HepG2 (cell line): ENCODE results near the gene SPTAN1. TPM values are rescaled to one million over a fixed set of nuclear protein-coding genes. Genes with fewer than 3 reads are reported as not detected.
A peak's percentile ranks its signal among the peaks of the same experiment; 100 is the strongest.

ENCODE experiments used
- DRAP1 ChIP-seq: IDR thresholded peaks from 2 replicates; pipeline ENCODE4 v1.6.1; 2016; ENCODE audit warnings: missing genetic modification reagents, missing compliant biosample characterization
- GLI4 ChIP-seq: sonication (generic); formaldehyde crosslinking; IDR thresholded peaks from 2 replicates; pipeline ENCODE4 v1.5.1; 2020; ENCODE audit warnings: missing genetic modification reagents, mild to moderate bottlenecking, moderate library complexity, borderline replicate concordance
- HMG20B ChIP-seq: conservative IDR thresholded peaks from 2 replicates; pipeline ENCODE4 v1.6.1; 2016; ENCODE audit warnings: missing genetic modification reagents, missing compliant biosample characterization
- HNRNPLL ChIP-seq: fragments of 200-400 bp; formaldehyde crosslinking; IDR thresholded peaks from 2 replicates; pipeline ENCODE4 v1.6.1; 2017; ENCODE audit warnings: mild to moderate bottlenecking, low read depth, low read length; ENCODE audit not compliant: poor library complexity, severe bottlenecking
- IRF9 ChIP-seq: sonication (generic); formaldehyde crosslinking; IDR thresholded peaks from 2 replicates; pipeline ENCODE4 v1.8.0; 2022; ENCODE audit warnings: missing genetic modification reagents, mild to moderate bottlenecking, borderline replicate concordance
- MEIS1 ChIP-seq: sonication (generic); formaldehyde crosslinking; IDR thresholded peaks from 2 replicates; pipeline ENCODE4 v1.9.0; 2021; ENCODE audit warnings: mild to moderate bottlenecking, missing genetic modification reagents, moderate library complexity, borderline replicate concordance
- NFIC ChIP-seq: IDR thresholded peaks from 2 replicates; pipeline ENCODE4 v1.6.1; 2012; ENCODE audit warnings: mild to moderate bottlenecking, low read length, inconsistent platforms
- NONO ChIP-seq, 2 experiments: fragments of 450-650 bp in 1 of 2; sonication (generic) in 1 of 2; formaldehyde crosslinking in 1 of 2; IDR thresholded peaks in 1 of 2; conservative IDR thresholded peaks in 1 of 2; 2 replicates each; pipeline versions ENCODE4 v1.6.1 to v1.8.0; 2017 to 2022; ENCODE audit warnings: mild to moderate bottlenecking in 1 of 2, missing genetic modification reagents in 1 of 2, moderate library complexity in 1 of 2
- NR2F2 ChIP-seq: IDR thresholded peaks from 2 replicates; pipeline ENCODE4 v1.6.1; 2012; ENCODE audit warnings: low read depth, inconsistent platforms, borderline replicate concordance
- NR2F6 ChIP-seq, 2 experiments: IDR thresholded peaks; 2 replicates each; pipeline ENCODE4 v1.6.1; 2016; ENCODE audit warnings: antibody characterized with exemption in 1 of 2, mild to moderate bottlenecking in 1 of 2
- PHF20 ChIP-seq: sonication (generic); formaldehyde crosslinking; IDR thresholded peaks from 2 replicates; pipeline ENCODE4 v1.5.0; 2020; ENCODE audit warnings: mild to moderate bottlenecking, missing genetic modification reagents
- PRMT3 ChIP-seq: sonication (generic); formaldehyde crosslinking; IDR thresholded peaks from 2 replicates; pipeline ENCODE4 v1.8.1; 2022; ENCODE audit warnings: low read depth, mild to moderate bottlenecking, moderate library complexity, missing genetic modification reagents, borderline replicate concordance
- RBFOX2 ChIP-seq: fragments of 200-400 bp; formaldehyde crosslinking; IDR thresholded peaks from 2 replicates; pipeline ENCODE4 v1.6.1; 2017; ENCODE audit warnings: low read depth, mild to moderate bottlenecking, low read length
- RCOR2 ChIP-seq: IDR thresholded peaks from 2 replicates; pipeline ENCODE4 v1.6.1; 2016; ENCODE audit warnings: missing biosample characterization, missing genetic modification reagents
- SP5 ChIP-seq: IDR thresholded peaks from 2 replicates; pipeline ENCODE4 v1.6.1; 2016; ENCODE audit warnings: low read depth, borderline replicate concordance
- SRSF1 ChIP-seq: fragments of 200-400 bp; formaldehyde crosslinking; optimal IDR thresholded peaks from 2 replicates; pipeline ENCODE3; 2017; ENCODE audit warnings: mild to moderate bottlenecking, low read depth, low read length, moderate library complexity
- TAF1 ChIP-seq: sonication (generic); formaldehyde crosslinking; IDR thresholded peaks from 2 replicates; pipeline ENCODE4 v1.4.0; 2020; ENCODE audit warnings: missing genetic modification reagents
- TAF15 ChIP-seq: fragments of 200-400 bp; formaldehyde crosslinking; IDR thresholded peaks from one replicate; pipeline ENCODE4 v1.6.1; 2018; ENCODE audit warnings: mild to moderate bottlenecking, low read depth, low read length; ENCODE audit not compliant: poor library complexity, severe bottlenecking
- TFDP2 ChIP-seq: sonication (generic); formaldehyde crosslinking; IDR thresholded peaks from 2 replicates; pipeline ENCODE4 v1.4.0; 2020; ENCODE audit warnings: missing genetic modification reagents
- TGIF2 ChIP-seq: IDR thresholded peaks from 2 replicates; pipeline ENCODE4 v1.6.1; 2016; ENCODE audit warnings: control low read depth, missing compliant biosample characterization
- ZNF746 ChIP-seq: sonication (generic); formaldehyde crosslinking; IDR thresholded peaks from 2 replicates; pipeline ENCODE4 v1.8.0; 2022; ENCODE audit warnings: mild to moderate bottlenecking, missing genetic modification reagents
- ZNF777 ChIP-seq: sonication (generic); formaldehyde crosslinking; IDR thresholded peaks from 2 replicates; pipeline ENCODE4 v1.4.0; 2020; ENCODE audit warnings: missing genetic modification reagents
- ZNF790 ChIP-seq: sonication (generic); formaldehyde crosslinking; IDR thresholded peaks from 2 replicates; pipeline ENCODE4 v1.8.0; 2022; ENCODE audit warnings: missing genetic modification reagents, mild to moderate bottlenecking, borderline replicate concordance
- ZSCAN29 ChIP-seq: sonication (generic); formaldehyde crosslinking; conservative IDR thresholded peaks from 2 replicates; pipeline ENCODE4 v1.4.0; 2020; ENCODE audit warnings: mild to moderate bottlenecking, missing genetic modification reagents
- polyA plus RNA-seq, 8 experiments: library from polyadenylated mRNA; depleted of rRNA in 3 of 8; stranded (reverse) in 7 of 8; unstranded in 1 of 8; fragments of >200 nt; fragmentation: Illumina TruSeq in 4 of 8; extraction: Trizol in 4 of 8; gene quantifications; 2 replicates each; pipeline versions ENCODE4 v1.2.1 to v1.2.3, GENCODE V29; 2011 to 2016; ENCODE audit warnings: low read depth in 4 of 8, missing spikeins in 1 of 8, mixed read lengths in 1 of 8; ENCODE audit not compliant: insufficient read depth in 1 of 8
- total RNA-seq, 5 experiments: library from RNA; depleted of rRNA; stranded (reverse); fragments of >200 nt; fragmentation: Illumina TruSeq; extraction: Trizol; gene quantifications; 2 replicates each; pipeline ENCODE4 v1.2.3, GENCODE V29; 2016; ENCODE audit warnings: low read depth in 1 of 5
- TF ChIP-seq, protein P1 (sequence below): sonication (generic); formaldehyde crosslinking; IDR thresholded peaks from 2 replicates; pipeline ENCODE4 v1.4.0; 2020; ENCODE audit warnings: mild to moderate bottlenecking, missing genetic modification reagents
- TF ChIP-seq, protein P2 (sequence below): sonication (generic); formaldehyde crosslinking; IDR thresholded peaks from 2 replicates; pipeline ENCODE4 v1.4.0; 2020; ENCODE audit warnings: missing genetic modification reagents

The SPTAN1 gene
- total and polyA plus RNA-seq, 2 of the 13 experiments (the other 11 are each of a cell fraction or from before 2014, with no cell fraction given), result 106 to 111 TPM

GRCh38 chr9:128552153-128552743 lies at the start of gene SPTAN1 (continued):
- no peak for TF ChIP-seq RCOR2 (CRISPR knock-in tag)
- peak; percentile 98 for TF ChIP-seq RBFOX2
- TF ChIP-seq, protein P1, sequence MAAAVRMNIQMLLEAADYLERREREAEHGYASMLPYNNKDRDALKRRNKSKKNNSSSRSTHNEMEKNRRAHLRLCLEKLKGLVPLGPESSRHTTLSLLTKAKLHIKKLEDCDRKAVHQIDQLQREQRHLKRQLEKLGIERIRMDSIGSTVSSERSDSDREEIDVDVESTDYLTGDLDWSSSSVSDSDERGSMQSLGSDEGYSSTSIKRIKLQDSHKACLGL (CRISPR knock-in tag), result 0 out of 2 replicates have a peak, but pooled peaks have one; percentile 40
- TF ChIP-seq TGIF2, result no peak
- TF ChIP-seq ZSCAN29, result no peak
- no peak for TF ChIP-seq TAF15
- TF ChIP-seq NFIC, result no peak
- 0 out of 2 replicates have a peak, but pooled peaks have one; percentile 32 for TF ChIP-seq HMG20B
- 0 out of 2 replicates have a peak, but pooled peaks have one; percentile 71 for TF ChIP-seq GLI4 (CRISPR knock-in tag)
- TF ChIP-seq, protein P2, sequence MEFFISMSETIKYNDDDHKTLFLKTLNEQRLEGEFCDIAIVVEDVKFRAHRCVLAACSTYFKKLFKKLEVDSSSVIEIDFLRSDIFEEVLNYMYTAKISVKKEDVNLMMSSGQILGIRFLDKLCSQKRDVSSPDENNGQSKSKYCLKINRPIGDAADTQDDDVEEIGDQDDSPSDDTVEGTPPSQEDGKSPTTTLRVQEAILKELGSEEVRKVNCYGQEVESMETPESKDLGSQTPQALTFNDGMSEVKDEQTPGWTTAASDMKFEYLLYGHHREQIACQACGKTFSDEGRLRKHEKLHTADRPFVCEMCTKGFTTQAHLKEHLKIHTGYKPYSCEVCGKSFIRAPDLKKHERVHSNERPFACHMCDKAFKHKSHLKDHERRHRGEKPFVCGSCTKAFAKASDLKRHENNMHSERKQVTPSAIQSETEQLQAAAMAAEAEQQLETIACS, result peak; percentile 96
- TF ChIP-seq MEIS1, result 0 out of 2 replicates have a peak, but pooled peaks have one; percentile 16
- peak; percentile 38; the same call in 1 of the 2 replicates for TF ChIP-seq SP5 (CRISPR knock-in tag)
- TF ChIP-seq ZNF746 (CRISPR knock-in tag), result no peak; the same call in 1 of the 2 replicates
- TF ChIP-seq TAF1 (CRISPR knock-in tag), result peak; percentile 82
- 0 out of 2 replicates have a peak, but pooled peaks have one; percentile 27 for TF ChIP-seq ZNF777
- peak; percentile 19; the same call in 1 of the 2 replicates for TF ChIP-seq IRF9 (CRISPR knock-in tag)
- TF ChIP-seq PRMT3 (CRISPR knock-in tag), result peak; percentile 54; the same call in 1 of the 2 replicates
- peak; percentile 71 for TF ChIP-seq DRAP1 (CRISPR knock-in tag)
- TF ChIP-seq HNRNPLL, result peak; percentile 84
- no peak for TF ChIP-seq NR2F6 (IDR thresholded peaks at IDR 0.05)
- TF ChIP-seq NR2F6 (CRISPR knock-in tag; IDR thresholded peaks at IDR 0.05), result peak; percentile 45; the same call in 1 of the 2 replicates
- TF ChIP-seq ZNF790 (CRISPR knock-in tag), result peak; percentile 50; the same call in 1 of the 2 replicates
- peak; percentile 16 for TF ChIP-seq SRSF1
- TF ChIP-seq NR2F2, result no peak
- no peak for TF ChIP-seq NONO (IDR thresholded peaks at IDR 0.05)
- TF ChIP-seq NONO (CRISPR knock-in tag; conservative IDR thresholded peaks at IDR 0.05), result peak; percentile 53
- peak; percentile 35; the same call in 1 of the 2 replicates for TF ChIP-seq TFDP2 (CRISPR knock-in tag)
- peak; percentile 27 for TF ChIP-seq PHF20 (CRISPR knock-in tag)
